GM18951 (cell line): ENCODE data around the gene ADGRL3.

Experiments used
- POLR2A ChIP-seq: IDR thresholded peaks from 4 replicates; pipeline ENCODE4 v1.6.1; 2011; ENCODE audit warnings: mild to moderate bottlenecking; ENCODE audit not compliant: insufficient read length, insufficient read depth; ENCODE audit errors: extremely low read depth
- in situ Hi-C: fragments of 300-500 bp; cut with MboI; formaldehyde crosslinking; loops from one replicate; pipeline ENCODE4 v1.12.0; 2022; ENCODE audit warnings: low sequenced_read_pairs, mixed read lengths, inconsistent platforms; ENCODE audit not compliant: unreplicated experiment

Gene ADGRL3

GRCh38 chr4:61992351-61992750, 792.2 kb downstream of the ADGRL3 start:
- in situ Hi-C loops: no loop called here
- no peak for TF ChIP-seq POLR2A

GRCh38 chr4:61994036-61994435, 793.9 kb downstream of the ADGRL3 start:
- TF ChIP-seq POLR2A: no peak
- in situ Hi-C loops: no loop called here

GRCh38 chr4:61995717-61996340, 795.7 kb downstream of the ADGRL3 start:
- in situ Hi-C loops: no loop called here
- TF ChIP-seq POLR2A: no peak

GRCh38 chr4:61996943-61997342, 796.8 kb downstream of the ADGRL3 start:
- TF ChIP-seq POLR2A: no peak
- in situ Hi-C loops: no loop called here

GRCh38 chr4:61997831-61998230, 797.7 kb downstream of the ADGRL3 start:
- TF ChIP-seq POLR2A: no peak
- in situ Hi-C loops: no loop called here

GRCh38 chr4:62003695-62004094, 803.6 kb downstream of the ADGRL3 start:
- in situ Hi-C loops: no loop called here
- TF ChIP-seq POLR2A: no peak

- TF ChIP-seq POLR2A: no peak
- in situ Hi-C loops: no loop called here
These were observed 804.8 kb downstream of the ADGRL3 start for GRCh38 chr4:62004881-62005280.

GRCh38 chr4:62006108-62006507, 806.0 kb downstream of the ADGRL3 start:
- no peak for TF ChIP-seq POLR2A
- in situ Hi-C loops: no loop called here

- no peak for TF ChIP-seq POLR2A
- in situ Hi-C loops: no loop called here
These were observed 815.1 kb downstream of the ADGRL3 start for GRCh38 chr4:62015043-62015739.

GRCh38 chr4:62018537-62018936, 818.4 kb downstream of the ADGRL3 start:
- TF ChIP-seq POLR2A: no peak
- in situ Hi-C loops: no loop called here

- in situ Hi-C loops: no loop called here
- no peak for TF ChIP-seq POLR2A
These were observed 823.5 kb downstream of the ADGRL3 start for GRCh38 chr4:62023633-62024032.

GRCh38 chr4:62028745-62029144, 828.6 kb downstream of the ADGRL3 start:
- TF ChIP-seq POLR2A: no peak
- in situ Hi-C loops: no loop called here

- TF ChIP-seq POLR2A: no peak
- in situ Hi-C loops: no loop called here
These were observed 830.8 kb downstream of the ADGRL3 start for GRCh38 chr4:62030958-62031357.

GRCh38 chr4:62037571-62037970, 837.4 kb downstream of the ADGRL3 start:
- no peak for TF ChIP-seq POLR2A
- in situ Hi-C loops: no loop called here
